Mononuclear cell (primary cell): ENCODE measurements around the gene CAMK2G. TPM values are rescaled to one million over a fixed set of nuclear protein-coding genes. Genes with fewer than 3 reads are reported as not detected.
"Not testable (repeated sequence)": the region's sequence is repeated elsewhere in the genome, so short reads cannot be mapped to it uniquely, and the experiment has no call there.

Experiments used
- H3K27me3 ChIP-seq: 2 replicates; pipeline ENCODE4 v1.6.0; 2011; ENCODE audit warnings: low read length, control low read depth; ENCODE audit not compliant: insufficient read depth
- H3K4me1 ChIP-seq: 2 replicates; pipeline ENCODE4 v1.5.1; 2011; ENCODE audit warnings: mild to moderate bottlenecking, low read length, control low read depth; ENCODE audit not compliant: insufficient read depth
- H3K4me3 ChIP-seq: 2 replicates; pipeline ENCODE4 v1.5.1; 2011; ENCODE audit warnings: mild to moderate bottlenecking, low read length, moderate library complexity
- H3K9me3 ChIP-seq: 2 replicates; pipeline ENCODE4 v1.5.1; 2011; ENCODE audit warnings: low read depth, mild to moderate bottlenecking, control low read depth, low read length
- total RNA-seq: library from RNA; depleted of rRNA; stranded (reverse); fragments of >200 nt; gene quantifications from one replicate; pipeline ENCODE4 v1.2.3, GENCODE V29; 2012

CAMK2G gene
- 25.9 TPM for total RNA-seq

DNA sequence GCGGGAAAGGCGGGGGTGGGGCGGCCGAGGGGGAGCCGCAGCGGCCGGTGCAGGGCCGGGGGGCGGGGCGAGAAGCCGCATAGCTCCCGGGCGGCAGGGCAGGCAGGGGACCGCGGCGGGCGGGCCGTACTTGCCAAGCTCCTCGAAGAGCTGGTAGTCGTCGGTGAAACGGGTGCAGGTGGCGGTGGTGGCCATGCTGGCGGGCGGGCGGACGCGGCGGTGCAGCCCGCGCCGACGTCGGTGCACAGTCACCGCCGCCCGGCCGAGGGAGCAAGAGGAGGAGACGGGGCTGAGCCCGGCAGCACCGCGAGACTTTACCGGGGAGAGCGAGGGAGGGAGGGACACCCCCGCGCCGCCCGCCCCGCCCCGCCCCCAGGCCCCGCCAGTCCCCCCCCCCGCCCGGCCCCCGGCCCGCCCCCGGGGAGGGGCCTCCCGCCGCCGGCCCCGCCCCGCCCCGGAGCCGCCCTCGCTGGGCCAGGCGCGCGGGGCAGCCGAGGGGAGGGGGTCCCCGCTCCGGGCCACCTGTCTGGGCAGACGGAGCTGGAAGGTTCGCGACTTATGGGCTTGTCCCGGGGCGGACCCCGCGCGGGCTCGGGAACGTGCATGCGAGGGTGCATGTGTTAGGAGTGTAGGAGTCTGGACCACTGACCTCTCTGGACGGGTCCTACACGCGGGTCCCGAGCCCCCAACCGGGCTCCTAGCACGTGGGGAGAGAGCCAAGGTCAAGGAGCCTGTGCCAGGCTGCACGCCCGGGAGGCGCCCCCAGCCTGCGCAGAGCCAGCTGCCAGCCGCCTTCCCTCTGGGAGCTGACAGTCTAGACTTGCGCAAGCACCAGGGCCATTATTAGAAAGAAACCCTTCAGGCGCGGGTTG is at the start of gene CAMK2G:
Gene CAMK2G, minus strand, starts transcription at position 289 of the 872 bp plus-strand sequence. Its CDS starts 94 bp downstream, at position 195.
- Histone ChIP-seq H3K9me3 (no peaks in the 10 kb centered on the region), H3K27me3 (no peaks in the 10 kb centered on the region), H3K4me1 (peaks cover 48% of the 10 kb centered on the region), H3K4me3 (peak within 1 kb of the TSS; percentile 62)

DNA sequence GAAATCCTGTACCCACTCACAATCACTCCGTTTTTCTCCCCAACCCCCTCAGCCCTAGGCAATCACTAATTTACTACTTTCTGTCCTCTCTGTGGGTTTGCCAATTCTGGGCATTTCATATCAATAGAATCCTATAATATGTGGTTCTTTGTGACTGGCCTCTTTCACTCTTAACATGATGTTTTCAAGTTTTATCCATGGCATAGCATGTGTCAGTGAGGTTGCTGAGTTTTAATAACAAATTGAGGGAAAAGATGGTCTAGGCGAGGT is 48.4 kb upstream of the CAMK2G start:
- no peaks in the 10 kb centered on the region for H3K27me3 ChIP-seq
- peaks cover 46% of the 10 kb centered on the region for H3K4me1 ChIP-seq
- no peak overlapping the region for H3K4me3 ChIP-seq
- no peaks in the 10 kb centered on the region for H3K9me3 ChIP-seq

DNA sequence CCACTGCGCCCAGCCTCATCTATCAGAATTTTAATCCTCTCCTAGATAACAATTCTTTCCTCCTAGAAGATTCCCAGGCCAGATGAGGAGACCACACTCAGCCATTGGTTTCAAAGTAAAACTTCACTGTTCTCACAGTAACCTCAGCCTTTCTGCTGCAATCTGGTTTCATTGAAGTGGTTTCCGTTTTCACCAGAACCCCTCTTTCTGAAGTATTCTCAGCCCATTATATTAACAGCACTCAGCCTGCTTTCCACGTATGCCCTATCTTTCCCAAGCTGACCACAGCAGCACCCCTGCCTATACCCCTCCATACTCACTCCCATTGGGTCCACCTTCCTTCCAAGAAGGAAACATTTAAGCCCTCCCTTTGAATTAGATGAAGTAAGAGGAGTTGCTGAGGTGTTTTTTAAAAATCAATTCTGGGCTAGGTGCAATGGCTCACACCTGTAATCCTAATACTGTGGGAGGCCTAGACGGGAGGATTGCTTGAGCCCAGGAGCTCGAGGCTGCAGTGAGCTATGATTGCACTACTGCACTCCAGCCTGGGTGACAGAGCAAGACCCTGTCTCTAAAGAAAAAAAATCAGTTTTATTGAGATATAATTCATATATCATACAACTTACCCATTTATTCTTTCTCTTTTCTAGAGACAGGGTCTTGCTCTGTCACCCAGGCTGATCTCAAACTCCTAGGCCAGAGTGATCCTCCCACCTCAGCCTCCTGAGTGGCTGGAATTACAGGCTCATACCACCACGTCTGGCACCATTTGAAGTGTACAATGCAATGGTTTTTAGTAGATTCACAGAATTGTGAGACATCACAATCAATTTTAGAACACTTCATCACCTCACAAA is 47.9 kb upstream of the CAMK2G start:
- Histone ChIP-seq H3K4me3 (no peak overlapping the region), H3K9me3 (no peaks in the 10 kb centered on the region)

DNA sequence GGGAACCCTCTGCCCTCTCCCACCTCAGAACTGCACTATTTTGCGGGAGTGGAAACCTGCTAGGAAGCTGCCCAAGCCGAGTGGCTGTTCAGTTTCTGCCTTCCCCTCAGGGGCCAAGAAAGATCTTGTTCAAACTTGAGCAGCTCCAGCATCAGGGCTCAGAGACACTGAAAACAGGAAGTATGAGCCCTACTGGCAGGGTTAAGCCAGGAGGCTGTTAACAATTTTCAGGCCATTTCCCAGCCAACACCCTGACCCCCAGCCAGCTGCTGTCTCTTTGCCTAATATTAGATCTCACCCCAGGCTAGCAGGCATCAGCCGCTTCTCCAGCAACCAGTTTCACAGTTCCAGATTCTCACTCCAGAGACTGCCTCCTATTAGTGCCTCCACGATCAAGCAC is 45.7 kb upstream of the CAMK2G start:
- Histone ChIP-seq H3K4me1 (peaks cover 51% of the 10 kb centered on the region), H3K9me3 (no peaks in the 10 kb centered on the region), H3K4me3 (no peak overlapping the region), H3K27me3 (no peaks in the 10 kb centered on the region)

More for the DNA sequence above, 47.9 kb upstream of the CAMK2G start:
- no peaks in the 10 kb centered on the region for H3K27me3 ChIP-seq
- peaks cover 52% of the 10 kb centered on the region for H3K4me1 ChIP-seq

DNA sequence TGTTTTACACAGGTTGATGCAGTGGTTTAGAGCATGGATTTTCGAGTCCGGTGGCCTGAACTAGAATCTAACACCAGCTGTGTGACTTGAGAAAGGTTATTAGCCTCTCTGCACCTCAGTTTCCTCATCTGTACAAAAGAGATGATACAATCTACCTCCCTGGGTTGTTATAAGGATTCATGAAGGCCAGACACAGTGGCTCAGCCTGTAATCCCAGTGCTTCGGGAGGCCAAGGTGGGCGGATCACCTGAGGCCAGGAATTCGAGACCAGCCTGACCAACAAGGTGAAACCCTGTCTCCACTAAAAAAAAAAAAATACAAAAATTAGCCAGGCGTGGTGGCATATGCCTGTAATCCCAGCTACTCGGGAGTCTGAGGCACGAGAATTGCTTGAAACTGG is 45.1 kb upstream of the CAMK2G start:
- not testable (repeated sequence) for H3K4me3 ChIP-seq, H3K27me3 ChIP-seq, H3K9me3 ChIP-seq
- H3K4me1 ChIP-seq: peaks cover 51% of the 10 kb centered on the region

DNA sequence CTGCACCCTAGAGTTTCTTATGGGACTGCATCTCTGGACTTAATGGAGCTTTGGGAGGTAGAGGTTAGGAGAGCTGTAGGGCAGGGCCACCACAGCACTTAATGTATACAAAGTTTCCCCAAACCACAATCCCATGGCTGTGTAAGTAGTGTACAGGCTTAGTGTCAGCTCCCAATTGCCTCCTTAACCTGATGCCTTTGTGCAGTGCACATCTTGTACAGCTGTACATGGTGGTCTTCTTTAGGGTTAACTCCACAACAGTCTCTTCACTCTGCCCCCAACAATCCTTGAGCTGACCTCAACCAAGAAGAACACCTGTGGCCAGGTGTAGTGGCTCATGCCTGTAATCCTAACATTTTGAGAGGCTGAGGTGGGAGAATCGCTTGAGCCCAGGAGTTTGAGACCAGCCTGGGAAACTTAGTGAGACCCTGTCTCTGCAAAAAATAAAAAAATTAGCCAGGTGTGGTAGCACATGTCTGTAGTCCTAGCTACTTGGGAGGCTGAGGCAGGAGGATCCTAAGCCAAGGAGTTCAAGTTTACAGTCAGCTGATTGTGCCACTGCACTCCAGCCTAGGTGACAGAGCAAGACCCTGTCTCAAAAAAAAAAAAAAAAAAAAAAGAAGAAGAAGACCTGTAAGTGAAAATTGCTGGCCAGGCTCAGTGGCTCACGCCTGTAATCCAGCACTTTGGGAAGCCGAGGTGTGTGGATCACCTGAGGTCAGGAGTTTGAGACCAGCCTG is 43.4 kb upstream of the CAMK2G start:
- Histone ChIP-seq H3K27me3 (no peaks in the 10 kb centered on the region), H3K4me1 (peaks cover 51% of the 10 kb centered on the region), H3K4me3 (no peak overlapping the region), H3K9me3 (no peaks in the 10 kb centered on the region)

DNA sequence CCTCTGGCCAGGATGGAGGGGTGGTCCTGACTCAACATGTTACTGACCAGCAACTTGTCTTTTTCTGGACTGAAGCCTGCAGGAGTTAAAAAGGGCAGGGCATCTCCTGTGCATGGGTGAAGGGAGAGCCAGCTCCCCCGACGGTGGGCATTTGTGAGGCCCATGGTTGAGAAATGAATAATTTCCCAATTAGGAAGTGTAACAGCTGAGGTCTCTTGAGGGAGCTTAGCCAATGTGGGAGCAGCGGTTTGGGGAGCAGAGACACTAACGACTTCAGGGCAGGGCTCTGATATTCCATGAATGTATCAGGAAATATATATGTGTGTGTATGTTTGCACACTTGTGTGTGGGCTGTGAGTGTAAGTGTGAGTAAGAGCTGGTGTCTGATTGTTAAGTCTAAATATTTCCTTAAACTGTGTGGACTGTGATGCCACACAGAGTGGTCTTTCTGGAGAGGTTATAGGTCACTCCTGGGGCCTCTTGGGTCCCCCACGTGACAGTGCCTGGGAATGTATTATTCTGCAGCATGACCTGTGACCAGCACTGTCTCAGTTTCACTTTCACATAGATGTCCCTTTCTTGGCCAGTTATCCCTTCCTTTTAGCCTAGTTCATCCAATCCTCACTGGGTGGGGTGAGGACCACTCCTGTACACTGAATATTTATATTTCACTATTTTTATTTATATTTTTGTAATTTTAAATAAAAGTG is 42.6 kb upstream of the CAMK2G start:
- Histone ChIP-seq H3K27me3 (no peaks in the 10 kb centered on the region), H3K4me3 (no peak overlapping the region), H3K9me3 (no peaks in the 10 kb centered on the region), H3K4me1 (peaks cover 46% of the 10 kb centered on the region)

DNA sequence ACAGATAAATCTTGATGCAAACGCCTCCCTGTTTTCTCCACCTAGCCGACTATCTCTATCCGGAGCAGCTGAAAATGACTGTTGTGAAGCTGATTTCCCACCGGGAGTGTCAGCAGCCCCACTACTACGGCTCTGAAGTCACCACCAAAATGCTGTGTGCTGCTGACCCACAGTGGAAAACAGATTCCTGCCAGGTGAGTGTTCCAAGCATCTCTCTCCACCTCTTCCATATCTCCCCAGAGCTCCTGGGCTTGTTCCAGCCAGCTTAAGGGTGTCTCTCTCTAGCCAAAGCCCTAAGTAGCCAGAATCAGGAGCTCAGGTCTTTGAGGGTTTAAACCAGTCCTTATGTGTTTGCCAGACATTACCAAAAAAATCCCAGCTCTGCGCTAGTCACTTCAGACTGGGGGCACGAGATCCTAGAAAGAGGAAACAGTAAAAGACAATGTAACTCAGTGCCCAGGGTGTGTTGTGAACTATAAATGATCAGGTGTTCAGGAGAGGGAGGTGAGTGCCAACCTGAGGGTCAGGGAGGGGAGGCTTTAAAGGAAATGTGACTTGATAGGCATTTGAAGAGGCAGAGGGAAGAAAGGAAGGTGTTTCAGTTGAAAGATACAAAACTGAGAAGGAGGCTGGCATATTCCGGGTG is 41.0 kb upstream of the CAMK2G start:
- Histone ChIP-seq H3K27me3 (peaks cover 4% of the 10 kb centered on the region), H3K4me1 (peaks cover 48% of the 10 kb centered on the region), H3K4me3 (no peak overlapping the region), H3K9me3 (no peaks in the 10 kb centered on the region)

DNA sequence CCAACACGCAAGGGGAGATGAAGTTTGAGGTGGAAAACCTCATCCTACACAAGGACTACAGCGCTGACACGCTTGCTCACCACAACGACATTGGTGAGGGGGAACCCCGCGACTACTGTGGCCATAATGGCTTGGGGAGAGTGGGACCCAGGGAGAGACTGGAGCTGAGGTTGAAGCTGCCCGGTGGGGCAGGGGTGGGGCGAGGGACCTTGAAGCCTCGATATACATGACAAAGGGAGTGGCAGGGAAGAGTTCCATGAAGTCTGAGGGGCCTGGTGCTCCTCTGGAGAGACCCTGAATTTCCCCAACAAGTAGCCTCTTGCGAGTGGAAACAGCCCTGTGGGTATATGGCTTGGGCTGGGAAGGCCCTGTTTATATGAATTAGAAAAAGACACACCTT is 39.7 kb upstream of the CAMK2G start:
- peaks cover 50% of the 10 kb centered on the region for H3K4me1 ChIP-seq
- peaks cover 7% of the 10 kb centered on the region for H3K27me3 ChIP-seq
- no peak overlapping the region for H3K4me3 ChIP-seq
- H3K9me3 ChIP-seq: no peaks in the 10 kb centered on the region

DNA sequence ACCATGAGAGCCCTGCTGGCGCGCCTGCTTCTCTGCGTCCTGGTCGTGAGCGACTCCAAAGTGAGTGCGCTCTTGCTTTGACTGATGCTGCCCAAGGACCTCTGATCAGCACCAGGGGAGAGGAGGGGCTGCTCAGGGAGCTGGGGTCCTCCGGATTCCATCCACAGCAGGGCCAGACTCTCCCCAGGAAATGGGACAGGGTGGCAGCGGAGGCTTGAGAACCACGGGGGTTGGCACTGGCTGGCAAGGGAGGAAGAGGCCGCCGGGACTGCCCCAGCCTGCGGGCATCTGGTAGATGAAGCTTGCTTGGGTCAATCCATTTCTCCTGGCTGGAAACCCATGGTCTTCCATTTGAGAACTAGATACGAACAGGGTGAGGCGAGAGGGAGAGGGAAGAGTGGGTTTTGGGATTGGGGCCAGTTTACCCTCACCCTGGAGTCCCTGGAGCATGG is 37.2 kb upstream of the CAMK2G start:
- peaks cover 62% of the 10 kb centered on the region for H3K4me1 ChIP-seq
- peak overlapping the region; percentile 32 for H3K4me3 ChIP-seq
- no peaks in the 10 kb centered on the region for H3K9me3 ChIP-seq
- peaks cover 7% of the 10 kb centered on the region for H3K27me3 ChIP-seq

DNA sequence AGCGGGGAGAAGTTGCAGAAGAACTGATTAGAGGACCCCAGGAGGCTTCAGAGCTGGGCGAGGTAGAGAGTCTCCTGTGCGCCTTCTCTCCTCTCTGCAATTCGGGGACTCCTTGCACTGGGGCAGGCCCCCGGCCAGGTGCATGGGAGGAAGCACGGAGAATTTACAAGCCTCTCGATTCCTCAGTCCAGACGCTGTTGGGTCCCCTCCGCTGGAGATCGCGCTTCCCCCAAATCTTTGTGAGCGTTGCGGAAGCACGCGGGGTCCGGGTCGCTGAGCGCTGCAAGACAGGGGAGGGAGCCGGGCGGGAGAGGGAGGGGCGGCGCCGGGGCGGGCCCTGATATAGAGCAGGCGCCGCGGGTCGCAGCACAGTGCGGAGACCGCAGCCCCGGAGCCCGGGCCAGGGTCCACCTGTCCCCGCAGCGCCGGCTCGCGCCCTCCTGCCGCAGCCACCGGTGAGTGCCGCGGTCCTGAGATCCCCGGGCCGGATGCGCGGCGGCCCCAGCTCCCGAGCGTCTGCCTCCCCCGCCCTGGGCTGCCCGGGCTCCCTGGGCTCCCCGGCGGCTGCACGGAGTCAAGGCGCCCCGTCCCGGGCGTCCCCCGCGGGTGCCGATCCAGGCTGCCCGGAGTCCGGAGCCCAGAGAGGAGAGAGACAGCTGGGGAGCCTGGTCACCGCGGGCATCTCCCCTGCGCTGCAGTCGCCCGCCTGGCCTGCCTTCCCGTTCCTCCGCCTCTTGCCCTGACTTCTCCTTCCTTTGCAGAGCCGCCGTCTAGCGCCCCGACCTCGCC is 36.6 kb upstream of the CAMK2G start, which contains the start of gene PLAU:
Gene PLAU, plus strand, starts transcription at position 369 of the 789 bp plus-strand sequence. CDS start 424 bp downstream, outside the sequence.
- Histone ChIP-seq H3K9me3 (no peaks in the 10 kb centered on the region), H3K4me3 (peak within 1 kb of the TSS; percentile 32), H3K4me1 (peaks cover 62% of the 10 kb centered on the region), H3K27me3 (peaks cover 7% of the 10 kb centered on the region)

DNA sequence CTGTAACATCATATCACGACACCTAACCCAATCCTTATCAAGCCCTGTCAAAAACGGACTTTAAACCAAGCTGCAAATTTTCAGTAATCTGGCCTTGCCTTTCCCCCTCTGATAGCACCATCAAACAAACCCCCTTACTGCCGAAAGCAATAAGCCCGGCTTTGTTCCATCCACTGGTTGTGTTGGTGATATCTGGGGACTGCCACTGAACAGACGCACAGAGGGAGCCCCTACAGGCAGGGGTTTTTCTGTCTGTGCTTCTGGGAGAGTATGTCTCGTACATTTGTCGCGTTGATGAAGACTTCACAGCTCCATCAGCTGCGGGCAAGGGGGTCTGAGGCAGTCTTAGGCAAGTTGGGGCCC is 36.0 kb upstream of the CAMK2G start:
- peaks cover 66% of the 10 kb centered on the region for H3K4me1 ChIP-seq
- H3K4me3 ChIP-seq: no peak overlapping the region
- H3K27me3 ChIP-seq: peaks cover 7% of the 10 kb centered on the region
- H3K9me3 ChIP-seq: no peaks in the 10 kb centered on the region

DNA sequence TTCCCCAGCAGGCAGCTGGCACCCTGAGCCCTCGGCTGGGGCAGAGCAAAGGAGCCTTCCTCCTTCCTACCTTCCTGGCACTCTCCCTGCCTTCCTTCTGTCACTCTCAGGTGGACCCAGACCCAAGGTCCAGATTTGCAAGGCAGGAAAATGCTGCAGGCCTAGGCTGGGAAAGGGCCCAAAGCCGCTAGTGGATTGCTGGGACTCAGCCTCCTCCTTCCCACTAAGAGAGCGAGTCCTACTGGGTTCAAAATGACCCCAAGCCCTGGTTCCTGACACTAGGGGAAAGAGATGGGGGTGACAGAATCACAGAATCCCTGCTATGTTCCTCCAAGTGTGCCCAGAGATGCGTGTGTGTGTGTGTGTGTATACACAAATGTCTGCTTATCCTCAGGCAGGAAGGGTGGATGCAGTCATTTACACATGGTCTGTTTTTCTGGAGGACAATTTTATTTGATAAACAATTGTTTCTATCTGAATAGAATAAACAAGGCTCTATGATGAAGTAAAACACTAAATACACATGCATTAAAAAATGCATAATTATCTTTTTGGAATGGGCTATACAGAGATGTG is 35.3 kb upstream of the CAMK2G start:
- Histone ChIP-seq H3K4me1 (peaks cover 71% of the 10 kb centered on the region), H3K4me3 (no peak overlapping the region), H3K9me3 (no peaks in the 10 kb centered on the region), H3K27me3 (peaks cover 7% of the 10 kb centered on the region)
